Hepatocyte (in vitro differentiated cells): Measurements from ENCODE around the gene TMEM170B. TPM values are rescaled to one million over a fixed set of nuclear protein-coding genes. Genes with fewer than 3 reads are reported as not detected.

Experiments used
- DNase-seq: peaks from one replicate; pipeline ENCODE4 v3.0.0-alpha.2; 2016; ENCODE audit warnings: low spot score
- H2AFZ ChIP-seq: fragments of 200-600 bp; sonication (generic); 2 replicates; pipeline ENCODE4 v1.6.0; 2016; ENCODE audit warnings: antibody characterized with exemption, mild to moderate bottlenecking
- H3K27ac ChIP-seq: fragments of 200-600 bp; sonication (generic); 2 replicates; pipeline ENCODE4 v1.5.1; 2016; ENCODE audit warnings: mild to moderate bottlenecking
- H3K27me3 ChIP-seq: fragments of 200-600 bp; sonication (generic); 2 replicates; pipeline ENCODE4 v1.6.1; 2016
- H3K36me3 ChIP-seq: fragments of 200-600 bp; sonication (generic); replicated peaks from 2 replicates; pipeline ENCODE4 v1.5.1; 2016; ENCODE audit warnings: low read depth; ENCODE audit not compliant: insufficient read depth
- H3K4me1 ChIP-seq: fragments of 200-600 bp; sonication (generic); 2 replicates; pipeline ENCODE4 v1.5.1; 2016; ENCODE audit warnings: mild to moderate bottlenecking, moderate library complexity; ENCODE audit not compliant: insufficient read depth
- H3K4me2 ChIP-seq: fragments of 200-600 bp; sonication (generic); 2 replicates; pipeline ENCODE4 v1.6.0; 2016
- H3K4me3 ChIP-seq: fragments of 200-600 bp; sonication (generic); 2 replicates; pipeline ENCODE4 v1.5.1; 2016; ENCODE audit warnings: mild to moderate bottlenecking
- H3K79me2 ChIP-seq: fragments of 200-600 bp; sonication (generic); 2 replicates; pipeline ENCODE4 v1.6.0; 2017; ENCODE audit warnings: mild to moderate bottlenecking
- H3K9me2 ChIP-seq: fragments of 200-600 bp; sonication (generic); replicated peaks from 2 replicates; pipeline ENCODE4 v1.6.0; 2017; ENCODE audit warnings: mild to moderate bottlenecking; ENCODE audit not compliant: insufficient read depth
- H3K9me3 ChIP-seq: fragments of 200-600 bp; sonication (generic); 2 replicates; pipeline ENCODE4 v1.5.1; 2016; ENCODE audit warnings: low read depth, mild to moderate bottlenecking
- H4K20me1 ChIP-seq: fragments of 200-600 bp; sonication (generic); 2 replicates; pipeline ENCODE4 v1.6.0; 2016; ENCODE audit warnings: mild to moderate bottlenecking; ENCODE audit not compliant: insufficient read depth, poor library complexity, severe bottlenecking
- EZH2 ChIP-seq: fragments of 200-600 bp; sonication (generic); IDR thresholded peaks from 2 replicates; pipeline ENCODE4 v1.6.1; 2016; ENCODE audit warnings: antibody characterized with exemption, mild to moderate bottlenecking, borderline replicate concordance
- EZH2phosphoT487 ChIP-seq: fragments of 200-600 bp; sonication (generic); IDR thresholded peaks from one replicate; pipeline ENCODE4 v1.6.1; 2018; ENCODE audit warnings: antibody characterized with exemption, mild to moderate bottlenecking, low read depth, moderate library complexity; ENCODE audit not compliant: unreplicated experiment, severe bottlenecking
- WGBS: methylation state at CpG from one replicate; pipeline ENCODE4 v1.1.6; 2016; ENCODE audit warnings: low lambda C conversion rate; ENCODE audit errors: missing lambda C conversion rate; 5-methylcytosine and 5-hydroxymethylcytosine counted together
- polyA plus RNA-seq: library from polyadenylated mRNA; unstranded; fragments of >200 nt; fragmentation: Nextera tagmentation; extraction: Ambion mirVana; gene quantifications from 2 replicates; pipeline ENCODE4 v1.2.1, GENCODE V29; 2016
- total RNA-seq: library from RNA; depleted of rRNA; stranded (reverse); fragments of >200 nt; gene quantifications from 2 replicates; pipeline ENCODE4 v1.2.3, GENCODE V29; 2014
- TF ChIP-seq, protein P1 (sequence below): fragments of 200-600 bp; sonication (generic); IDR thresholded peaks from 2 replicates; pipeline ENCODE4 v1.5.1; 2016; ENCODE audit warnings: antibody characterized with exemption, mild to moderate bottlenecking; ENCODE audit not compliant: poor library complexity

Gene TMEM170B
- total and polyA plus RNA-seq, 2 experiments from 2014 or later: 0.82 to 6.5 TPM

DNA sequence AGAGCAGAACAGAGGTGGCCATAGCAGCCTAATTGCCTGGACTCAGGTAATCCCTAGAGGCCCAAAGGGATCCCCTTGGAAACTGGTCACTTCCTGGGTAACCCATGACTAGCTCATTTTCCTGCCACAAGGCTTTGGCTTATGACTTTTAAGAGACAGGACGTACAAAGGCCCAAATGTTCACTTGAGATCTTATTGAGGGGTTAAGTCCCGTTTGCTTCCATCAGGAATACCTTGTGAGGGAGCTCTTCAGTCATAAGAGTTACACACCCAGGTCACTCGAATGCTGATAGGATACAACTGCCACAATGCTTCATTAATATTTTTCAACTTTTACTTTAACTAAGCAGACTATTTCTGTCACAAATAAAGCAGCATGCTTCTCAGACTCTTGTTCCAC is 51.7 kb downstream of the TMEM170B start:
- no peak for DNase-seq
- H3K27ac ChIP-seq: no peak overlapping the region
- 66% methylated on average over 3 of the region's 3 CpGs for WGBS
- no peaks in the 10 kb centered on the region for H4K20me1 ChIP-seq
- no peak overlapping the region for H3K4me3 ChIP-seq
- H3K9me3 ChIP-seq: no peaks in the 10 kb centered on the region
- H3K36me3 ChIP-seq: no peaks in the 10 kb centered on the region
- H3K9me2 ChIP-seq: no peaks in the 10 kb centered on the region
- H2AFZ ChIP-seq: no peak overlapping the region
- H3K4me2 ChIP-seq: no peak overlapping the region
- no peaks in the 10 kb centered on the region for H3K79me2 ChIP-seq
- H3K27me3 ChIP-seq: no peaks in the 10 kb centered on the region
- TF ChIP-seq, protein P1, sequence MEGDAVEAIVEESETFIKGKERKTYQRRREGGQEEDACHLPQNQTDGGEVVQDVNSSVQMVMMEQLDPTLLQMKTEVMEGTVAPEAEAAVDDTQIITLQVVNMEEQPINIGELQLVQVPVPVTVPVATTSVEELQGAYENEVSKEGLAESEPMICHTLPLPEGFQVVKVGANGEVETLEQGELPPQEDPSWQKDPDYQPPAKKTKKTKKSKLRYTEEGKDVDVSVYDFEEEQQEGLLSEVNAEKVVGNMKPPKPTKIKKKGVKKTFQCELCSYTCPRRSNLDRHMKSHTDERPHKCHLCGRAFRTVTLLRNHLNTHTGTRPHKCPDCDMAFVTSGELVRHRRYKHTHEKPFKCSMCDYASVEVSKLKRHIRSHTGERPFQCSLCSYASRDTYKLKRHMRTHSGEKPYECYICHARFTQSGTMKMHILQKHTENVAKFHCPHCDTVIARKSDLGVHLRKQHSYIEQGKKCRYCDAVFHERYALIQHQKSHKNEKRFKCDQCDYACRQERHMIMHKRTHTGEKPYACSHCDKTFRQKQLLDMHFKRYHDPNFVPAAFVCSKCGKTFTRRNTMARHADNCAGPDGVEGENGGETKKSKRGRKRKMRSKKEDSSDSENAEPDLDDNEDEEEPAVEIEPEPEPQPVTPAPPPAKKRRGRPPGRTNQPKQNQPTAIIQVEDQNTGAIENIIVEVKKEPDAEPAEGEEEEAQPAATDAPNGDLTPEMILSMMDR: peak; percentile 12
- TF ChIP-seq EZH2phosphoT487 (no peak), EZH2 (no peak)
- H3K4me1 ChIP-seq: peaks cover 7% of the 10 kb centered on the region

DNA sequence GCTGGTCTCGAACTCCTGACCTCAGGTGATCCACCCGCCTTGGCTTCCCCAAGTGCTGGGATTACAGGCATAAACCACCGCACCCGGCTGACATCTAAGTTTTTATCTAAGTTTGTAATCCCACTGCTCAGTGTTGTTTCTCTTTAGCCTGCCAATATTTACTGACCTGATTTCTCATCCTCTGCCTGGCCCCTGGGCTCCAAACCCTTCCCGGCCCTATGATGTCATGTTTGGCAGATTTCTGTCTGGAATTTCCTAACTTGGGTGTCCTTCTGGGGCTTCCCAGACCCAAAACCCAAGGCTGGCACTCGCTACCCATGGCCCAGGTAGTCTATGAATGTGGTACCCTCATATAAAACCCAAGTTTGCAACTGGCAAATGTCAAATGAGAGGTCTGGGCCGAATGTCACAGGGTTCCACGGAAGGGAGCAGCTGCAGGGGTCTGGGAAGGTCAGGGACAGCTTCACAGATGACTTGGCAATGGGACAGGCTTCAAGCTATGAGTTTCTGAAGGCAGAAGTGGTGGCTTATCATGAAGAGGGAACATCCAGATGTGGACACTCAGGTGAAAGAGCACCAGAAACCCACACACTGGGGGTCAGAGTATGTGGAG is 54.9 kb downstream of the TMEM170B start:
- H3K79me2 ChIP-seq: no peaks in the 10 kb centered on the region
- DNase-seq: no peak
- no peak overlapping the region for H3K27ac ChIP-seq
- H3K9me3 ChIP-seq: no peaks in the 10 kb centered on the region
- H3K4me2 ChIP-seq: no peak overlapping the region
- no peaks in the 10 kb centered on the region for H3K27me3 ChIP-seq
- WGBS: 56% methylated on average over 8 of the region's 8 CpGs
- no peaks in the 10 kb centered on the region for H3K36me3 ChIP-seq
- TF ChIP-seq, protein P1: no peak
- TF ChIP-seq EZH2phosphoT487: no peak
- no peak for TF ChIP-seq EZH2
- no peaks in the 10 kb centered on the region for H4K20me1 ChIP-seq
- H3K4me1 ChIP-seq: no peaks in the 10 kb centered on the region
- H3K9me2 ChIP-seq: no peaks in the 10 kb centered on the region
- H2AFZ ChIP-seq: no peak overlapping the region
- H3K4me3 ChIP-seq: no peak overlapping the region

DNA sequence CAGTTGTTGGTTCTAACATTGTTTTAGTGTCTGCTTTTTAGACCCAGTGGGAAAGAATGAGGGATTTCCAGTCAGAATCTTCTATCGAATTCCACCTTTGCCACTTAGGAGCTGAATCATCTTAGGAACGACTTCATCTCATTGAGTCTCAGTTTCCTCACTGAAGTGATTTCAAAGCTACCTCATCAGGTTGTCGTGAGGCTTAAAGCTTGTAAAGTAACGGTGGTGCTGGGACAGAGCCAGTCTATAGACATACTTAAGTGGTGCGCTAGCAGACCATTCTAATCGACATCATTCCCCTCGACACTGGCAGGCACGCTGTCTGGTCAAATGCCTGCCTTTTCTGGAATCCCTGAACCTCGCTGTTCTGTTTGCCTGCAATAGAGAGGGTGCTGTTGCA is 55.5 kb downstream of the TMEM170B start:
- Histone ChIP-seq H3K27me3 (no peaks in the 10 kb centered on the region), H3K36me3 (no peaks in the 10 kb centered on the region), H3K79me2 (no peaks in the 10 kb centered on the region), H3K9me3 (no peaks in the 10 kb centered on the region), H3K4me1 (peaks cover 3% of the 10 kb centered on the region), H3K27ac (no peak overlapping the region), H3K9me2 (no peaks in the 10 kb centered on the region), H3K4me2 (no peak overlapping the region), H4K20me1 (no peaks in the 10 kb centered on the region), H2AFZ (no peak overlapping the region), H3K4me3 (no peak overlapping the region)
- TF ChIP-seq, protein P1: no peak
- TF ChIP-seq EZH2: no peak
- no peak for TF ChIP-seq EZH2phosphoT487
- WGBS: 78% methylated on average over 9 of the region's 9 CpGs
- no peak for DNase-seq
